SU-DHL-6 (cell line): ENCODE results near the gene FOXR1.

Experiments used
- H2AFZ ChIP-seq: fragments of 200-600 bp; sonication (generic); 2 replicates; pipeline ENCODE4 v1.6.1; 2014; ENCODE audit warnings: low read depth, mild to moderate bottlenecking, moderate library complexity, mixed read lengths, antibody characterized with exemption, low read length; ENCODE audit not compliant: severe bottlenecking
- H3F3A ChIP-seq: fragments of 200-600 bp; shearing (Covaris generic); 2 replicates; pipeline ENCODE4 v1.6.0; 2016; ENCODE audit warnings: antibody characterized with exemption, mild to moderate bottlenecking; ENCODE audit not compliant: insufficient read depth
- H3K27ac ChIP-seq: fragments of 200-600 bp; sonication (generic); 2 replicates; pipeline ENCODE4 v1.5.1; 2016; ENCODE audit warnings: low read depth, mild to moderate bottlenecking, low read length, moderate library complexity, mixed read lengths
- H3K27me3 ChIP-seq: fragments of 200-600 bp; sonication (generic), shearing (Covaris generic); 2 replicates; pipeline ENCODE4 v1.6.0; 2014; ENCODE audit warnings: mild to moderate bottlenecking, low read length
- H3K36me3 ChIP-seq: fragments of 200-600 bp; sonication (generic); 2 replicates; pipeline ENCODE4 v1.6.1; 2014; ENCODE audit warnings: mild to moderate bottlenecking, low read length, mixed read lengths
- H3K4me2 ChIP-seq: fragments of 300-600, 200-600 bp; shearing (Covaris generic), sonication (generic); 2 replicates; pipeline ENCODE4 v1.6.0; 2014; ENCODE audit warnings: low read length, low read depth, mild to moderate bottlenecking; ENCODE audit not compliant: poor library complexity, severe bottlenecking
- H3K4me3 ChIP-seq: fragments of 200-600 bp; sonication (generic); 2 replicates; pipeline ENCODE4 v1.5.1; 2014; ENCODE audit warnings: antibody characterized with exemption, low read length, mild to moderate bottlenecking, mixed read lengths; ENCODE audit not compliant: insufficient read depth, poor library complexity, severe bottlenecking
- H3K79me2 ChIP-seq: fragments of 200-600 bp; sonication (generic); 2 replicates; pipeline ENCODE4 v1.6.1; 2014; ENCODE audit warnings: mild to moderate bottlenecking, low read length, moderate library complexity; ENCODE audit not compliant: insufficient read depth
- H3K9ac ChIP-seq: fragments of 200-600 bp; sonication (generic); 2 replicates; pipeline ENCODE4 v1.7.0; 2014; ENCODE audit warnings: mild to moderate bottlenecking, low read length
- H3K9me2 ChIP-seq: fragments of 200-600 bp; sonication (generic); replicated peaks from 2 replicates; pipeline ENCODE4 v1.6.1; 2014; ENCODE audit warnings: low read length; ENCODE audit not compliant: insufficient read depth
- H3K9me3 ChIP-seq: fragments of 200-600 bp; sonication (generic); 2 replicates; pipeline ENCODE4 v1.6.1; 2014; ENCODE audit warnings: low read length, mixed read lengths; ENCODE audit not compliant: insufficient read depth
- H4K20me1 ChIP-seq: fragments of 200-600 bp; sonication (generic); 2 replicates; pipeline ENCODE4 v1.6.1; 2014; ENCODE audit warnings: low read depth, mild to moderate bottlenecking, antibody characterized with exemption, low read length, moderate library complexity, mixed read lengths
- CTCF ChIP-seq: fragments of 200-600 bp; sonication (generic); IDR thresholded peaks from one replicate; pipeline ENCODE4 v1.5.1; 2017; ENCODE audit warnings: antibody characterized with exemption, mild to moderate bottlenecking, low read length, moderate library complexity; ENCODE audit not compliant: insufficient read depth, poor library complexity, severe bottlenecking
- EZH2phosphoT487 ChIP-seq: fragments of 200-600 bp; sonication (generic), shearing (Covaris generic); conservative IDR thresholded peaks from 2 replicates; pipeline ENCODE4 v1.6.1; 2018; ENCODE audit warnings: mild to moderate bottlenecking, antibody characterized with exemption, low read length, moderate library complexity, mixed read lengths

The FOXR1 gene

DNA sequence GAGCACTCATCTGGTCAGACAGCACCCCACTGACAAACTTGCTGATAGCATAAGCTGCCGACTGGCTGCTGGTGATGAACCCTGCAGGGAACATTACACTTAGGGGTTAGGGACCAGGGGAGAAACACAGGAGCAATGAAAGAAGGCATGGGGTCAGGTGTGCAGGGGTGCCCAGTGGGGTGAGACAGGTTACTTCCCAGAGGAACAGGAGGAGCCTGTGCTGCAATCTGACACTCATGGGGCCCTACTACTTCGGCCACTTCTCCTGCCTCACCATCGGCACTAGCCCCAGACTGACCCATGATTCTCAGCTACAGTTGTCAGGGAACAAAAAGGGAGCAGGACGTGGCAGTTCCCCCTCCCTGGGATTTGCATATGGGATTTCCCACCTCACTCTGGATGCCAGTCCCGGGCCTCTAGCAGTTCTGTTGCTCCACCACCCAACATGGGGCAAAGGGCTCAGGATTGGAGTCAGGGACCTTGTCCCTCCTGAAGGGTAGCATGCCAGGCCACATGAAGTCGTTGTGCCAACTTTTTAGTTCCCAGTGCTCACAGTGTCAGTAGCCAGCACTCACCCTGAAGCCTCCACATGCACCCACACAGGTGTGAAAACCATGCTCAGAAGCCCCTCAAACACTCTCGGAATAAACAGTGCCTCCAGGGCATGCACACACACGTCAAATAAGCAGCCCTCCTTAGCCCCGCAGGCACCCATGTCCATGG is 56.9 kb downstream of the FOXR1 start:
- no peaks in the 10 kb centered on the region for H4K20me1 ChIP-seq
- H3K4me3 ChIP-seq: no peak overlapping the region
- peak overlapping the region; percentile 71 for H3K27ac ChIP-seq
- H3K9me3 ChIP-seq: no peaks in the 10 kb centered on the region
- no peaks in the 10 kb centered on the region for H3K27me3 ChIP-seq
- peaks cover 2% of the 10 kb centered on the region for H3F3A ChIP-seq
- no peaks in the 10 kb centered on the region for H3K9me2 ChIP-seq
- TF ChIP-seq CTCF: no peak
- no peak for TF ChIP-seq EZH2phosphoT487
- H3K79me2 ChIP-seq: peaks cover 6% of the 10 kb centered on the region
- H3K9ac ChIP-seq: peak overlapping the region; percentile 93
- no peak overlapping the region for H2AFZ ChIP-seq
- peak overlapping the region; percentile 96 for H3K4me2 ChIP-seq
- H3K36me3 ChIP-seq: 0 out of 2 replicates have a peak, but pooled peaks cover 2% of the 10 kb centered on the region

GRCh38 chr11:119029069-119029339 is 57.4 kb downstream of the FOXR1 start:
- Histone ChIP-seq H3K27ac (peak overlapping the region; percentile 71), H3F3A (no peaks in the 10 kb centered on the region; the same call in 1 of the 2 replicates), H3K79me2 (peaks cover 6% of the 10 kb centered on the region), H3K9me2 (no peaks in the 10 kb centered on the region), H3K36me3 (no peaks in the 10 kb centered on the region), H3K4me2 (peak overlapping the region; percentile 96), H3K4me3 (no peak overlapping the region), H3K9me3 (no peaks in the 10 kb centered on the region), H3K27me3 (no peaks in the 10 kb centered on the region), H4K20me1 (no peaks in the 10 kb centered on the region), H3K9ac (peak overlapping the region; percentile 93), H2AFZ (no peak overlapping the region)
- TF ChIP-seq EZH2phosphoT487 (no peak), CTCF (no peak)

DNA sequence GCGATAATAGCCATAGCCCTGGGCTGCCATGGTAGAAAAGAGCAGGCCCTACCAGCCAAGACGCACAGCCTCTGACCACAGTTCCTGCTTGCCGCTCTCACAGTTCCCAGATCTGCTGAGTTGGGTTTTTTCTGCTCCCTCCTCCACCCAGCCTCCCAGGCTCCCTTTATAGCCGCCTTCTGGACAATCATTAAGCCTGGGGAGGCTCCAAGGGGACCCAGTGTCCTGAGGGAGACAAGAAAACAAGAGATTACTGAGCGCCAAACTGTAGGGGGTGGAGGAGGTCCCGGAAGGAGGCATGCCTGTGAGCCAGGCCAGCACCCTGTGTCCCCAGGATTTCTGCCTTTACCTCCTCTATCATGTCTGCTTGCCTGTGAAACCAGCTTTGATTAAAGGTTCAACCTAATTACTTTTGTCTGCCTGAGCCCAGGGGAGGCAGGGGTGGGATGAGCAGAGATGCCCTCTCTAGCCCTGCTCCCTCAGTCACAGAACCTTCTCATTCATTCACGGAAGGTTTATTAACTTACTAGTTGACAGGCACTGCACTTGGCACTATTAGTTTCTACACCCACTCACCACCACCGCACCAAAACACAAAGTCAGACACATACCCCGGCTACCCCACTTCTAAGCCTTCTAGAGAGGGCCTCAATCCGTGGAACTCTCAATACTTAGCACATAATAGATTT is 57.9 kb downstream of the FOXR1 start:
- Histone ChIP-seq H3K9me2 (no peaks in the 10 kb centered on the region), H3K9ac (peak overlapping the region; percentile 93), H3K27me3 (no peaks in the 10 kb centered on the region), H3K79me2 (peaks cover 6% of the 10 kb centered on the region), H3K9me3 (no peaks in the 10 kb centered on the region), H2AFZ (peak overlapping the region; percentile 65), H3K36me3 (no peaks in the 10 kb centered on the region), H3K4me3 (peak overlapping the region; percentile 79), H3F3A (no peaks in the 10 kb centered on the region; the same call in 1 of the 2 replicates), H4K20me1 (no peaks in the 10 kb centered on the region), H3K4me2 (peak overlapping the region; percentile 96), H3K27ac (peak overlapping the region; percentile 71)
- TF ChIP-seq CTCF (no peak), EZH2phosphoT487 (no peak)
